Astrocyte of the spinal cord (primary cell): ENCODE measurements around the gene CDC42EP3.

Experiments
- DNase-seq: peaks from one replicate; pipeline ENCODE4 v3.0.0; 2011; ENCODE audit warnings: low read depth, low spot score
- H3K4me3 ChIP-seq: 2 replicates; pipeline ENCODE4 v1.5.1; 2011; ENCODE audit warnings: low read depth, mild to moderate bottlenecking, low read length, moderate library complexity
- in situ Hi-C: cut with HindIII; loops from 2 replicates; pipeline ENCODE4 v1.10.0; 2017; ENCODE audit warnings: low sequenced_read_pairs
- TF ChIP-seq, protein P1 (sequence below): IDR thresholded peaks from 2 replicates; pipeline ENCODE4 v1.5.1; 2012; ENCODE audit warnings: low read depth, mild to moderate bottlenecking, low read length, inconsistent platforms

CDC42EP3 gene

DNA sequence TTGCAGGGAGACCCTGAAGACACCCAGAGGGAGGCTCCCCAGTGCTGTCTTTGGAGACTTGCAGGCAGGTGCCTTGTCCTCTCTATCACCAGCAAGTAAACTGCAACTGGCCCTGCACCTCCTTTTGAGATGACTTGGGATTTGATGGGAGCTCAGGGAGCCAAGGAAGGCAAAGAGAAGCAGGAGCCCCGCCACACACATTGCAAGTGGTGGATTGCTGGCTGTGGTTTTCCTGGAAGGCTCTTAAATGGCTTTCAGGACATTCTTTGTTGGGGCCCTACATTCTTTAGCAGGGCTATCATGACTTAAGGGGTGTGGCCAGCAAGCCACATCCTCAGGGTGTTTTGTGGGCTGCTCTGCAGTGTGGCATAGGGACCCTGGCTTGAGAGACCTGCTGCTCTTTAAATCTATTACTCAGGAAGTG lies 39.9 kb upstream of the CDC42EP3 start:
- in situ Hi-C loops = no loop called here
- TF ChIP-seq, protein P1, sequence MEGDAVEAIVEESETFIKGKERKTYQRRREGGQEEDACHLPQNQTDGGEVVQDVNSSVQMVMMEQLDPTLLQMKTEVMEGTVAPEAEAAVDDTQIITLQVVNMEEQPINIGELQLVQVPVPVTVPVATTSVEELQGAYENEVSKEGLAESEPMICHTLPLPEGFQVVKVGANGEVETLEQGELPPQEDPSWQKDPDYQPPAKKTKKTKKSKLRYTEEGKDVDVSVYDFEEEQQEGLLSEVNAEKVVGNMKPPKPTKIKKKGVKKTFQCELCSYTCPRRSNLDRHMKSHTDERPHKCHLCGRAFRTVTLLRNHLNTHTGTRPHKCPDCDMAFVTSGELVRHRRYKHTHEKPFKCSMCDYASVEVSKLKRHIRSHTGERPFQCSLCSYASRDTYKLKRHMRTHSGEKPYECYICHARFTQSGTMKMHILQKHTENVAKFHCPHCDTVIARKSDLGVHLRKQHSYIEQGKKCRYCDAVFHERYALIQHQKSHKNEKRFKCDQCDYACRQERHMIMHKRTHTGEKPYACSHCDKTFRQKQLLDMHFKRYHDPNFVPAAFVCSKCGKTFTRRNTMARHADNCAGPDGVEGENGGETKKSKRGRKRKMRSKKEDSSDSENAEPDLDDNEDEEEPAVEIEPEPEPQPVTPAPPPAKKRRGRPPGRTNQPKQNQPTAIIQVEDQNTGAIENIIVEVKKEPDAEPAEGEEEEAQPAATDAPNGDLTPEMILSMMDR = no peak
- no peak overlapping the region for H3K4me3 ChIP-seq
- DNase-seq = peak; percentile 95

DNA sequence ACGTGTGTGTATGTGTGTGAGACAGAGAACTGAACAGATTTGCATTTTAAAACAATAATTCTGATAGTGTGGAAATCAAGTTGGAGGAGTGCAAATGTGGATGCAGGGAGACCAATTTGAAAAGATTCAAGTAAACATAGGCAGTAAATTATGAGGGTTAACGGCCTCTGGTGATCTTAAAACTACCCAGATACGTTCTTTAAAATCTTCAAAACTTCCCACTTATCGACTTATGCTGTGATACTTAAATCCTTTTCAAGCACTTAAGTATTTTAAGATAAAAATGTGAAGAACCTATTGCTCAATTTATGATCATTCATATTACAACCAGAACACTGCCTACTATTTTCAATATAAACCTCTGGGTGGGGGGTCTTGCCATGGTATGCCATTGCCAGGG lies 37.7 kb upstream of the CDC42EP3 start:
- TF ChIP-seq, protein P1 = no peak
- in situ Hi-C loops = no loop called here
- H3K4me3 ChIP-seq = no peak overlapping the region
- no peak for DNase-seq

DNA sequence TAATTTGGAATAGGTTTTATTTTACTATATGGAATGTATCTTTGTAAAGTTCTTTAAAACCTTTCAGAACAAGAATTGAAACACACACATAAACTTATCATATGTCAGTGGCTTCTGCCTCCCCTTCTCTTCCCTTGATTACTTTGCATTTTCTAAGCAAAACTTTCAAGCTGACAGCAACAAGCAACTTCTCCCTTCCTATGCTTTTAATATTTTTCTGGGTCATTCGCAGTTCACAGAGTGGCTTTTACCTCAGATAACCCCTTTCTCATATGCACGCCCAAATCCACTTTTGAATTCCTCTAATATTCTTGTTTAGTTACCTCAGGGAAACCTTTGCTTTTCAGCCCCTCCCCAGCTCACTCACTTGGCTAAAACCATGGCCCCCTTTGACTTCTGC lies 36.7 kb upstream of the CDC42EP3 start:
- TF ChIP-seq, protein P1 = no peak
- in situ Hi-C loops = no loop called here
- no peak overlapping the region for H3K4me3 ChIP-seq
- DNase-seq = no peak

DNA sequence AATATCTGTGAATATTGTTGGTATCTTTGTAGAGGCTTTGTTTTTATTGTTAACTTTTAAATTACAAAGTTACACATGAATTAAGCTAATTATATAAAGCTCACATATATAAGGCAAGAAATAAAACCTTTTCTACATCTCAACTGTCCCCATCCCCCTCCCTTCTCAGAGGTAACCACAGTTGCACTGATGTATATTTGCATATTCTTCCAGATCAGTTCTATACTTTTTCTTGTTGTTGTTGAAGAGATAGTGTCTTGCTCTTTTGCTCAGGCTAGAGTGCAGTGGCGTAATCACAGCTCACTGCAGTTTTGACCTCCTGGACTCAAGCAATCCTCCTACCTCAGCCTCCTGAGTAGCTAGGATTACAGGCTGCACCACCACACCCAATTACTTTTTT lies 36.0 kb upstream of the CDC42EP3 start:
- in situ Hi-C loops = no loop called here
- TF ChIP-seq, protein P1 = no peak
- no peak overlapping the region for H3K4me3 ChIP-seq
- DNase-seq = no peak

DNA sequence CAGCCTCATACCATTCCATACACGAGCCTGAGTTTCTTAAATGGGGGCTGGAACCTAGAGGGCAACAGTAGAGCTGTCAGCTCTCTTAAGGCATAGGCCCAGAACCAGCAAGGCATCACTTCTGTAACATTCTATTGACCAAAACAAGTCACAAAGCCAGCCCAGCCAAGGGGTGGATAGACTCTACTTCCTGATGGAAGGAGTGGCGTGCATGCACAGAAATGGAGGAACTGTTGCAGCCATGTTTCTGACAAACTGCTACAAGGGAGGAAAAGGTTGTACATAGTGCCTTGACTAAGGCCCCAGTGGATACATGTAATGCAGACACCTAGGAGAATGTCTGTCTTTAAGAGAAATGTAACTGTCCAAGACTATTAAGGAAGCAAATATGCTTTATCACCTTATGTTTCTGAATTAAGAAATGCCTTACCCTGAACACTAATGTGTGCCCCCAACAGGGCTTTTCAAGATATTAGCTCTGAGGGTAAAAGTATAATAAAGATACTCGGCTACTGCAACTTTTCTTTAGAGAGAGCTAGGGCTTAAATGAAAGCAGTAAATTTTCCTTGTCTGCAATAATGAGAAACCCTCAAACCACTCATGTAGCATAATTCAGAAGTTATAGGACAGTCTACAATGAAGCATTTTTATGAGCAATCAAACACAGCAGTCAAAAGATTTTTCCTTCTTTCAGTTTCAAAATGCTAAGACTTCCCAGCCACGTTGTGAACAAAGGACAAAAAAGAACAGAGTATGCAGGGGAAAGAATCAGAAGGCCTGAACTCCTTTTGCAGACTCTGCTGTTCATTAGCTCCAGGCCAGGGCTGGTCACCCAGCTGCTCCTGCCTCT lies 35.1 kb upstream of the CDC42EP3 start:
- TF ChIP-seq, protein P1 = no peak
- H3K4me3 ChIP-seq = no peak overlapping the region
- in situ Hi-C loops = no loop called here
- DNase-seq = no peak

DNA sequence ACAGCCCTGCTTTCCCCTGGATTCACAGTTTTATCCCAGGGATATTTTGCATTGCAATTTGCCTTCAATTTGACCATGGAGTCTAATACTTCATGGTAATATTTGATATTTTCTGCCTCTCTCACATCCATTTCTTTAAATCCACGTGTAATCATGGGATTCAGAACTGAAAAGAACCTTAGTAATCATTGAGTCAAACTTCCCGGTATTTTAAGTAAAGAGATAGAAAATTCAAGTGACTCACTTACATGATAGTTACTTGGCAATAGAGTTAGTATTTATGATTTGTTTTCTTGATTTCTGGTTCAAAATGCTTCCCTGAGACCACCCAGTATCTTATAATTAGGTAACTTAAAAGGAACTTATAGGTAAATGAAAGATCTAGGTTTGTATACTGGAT lies 33.7 kb upstream of the CDC42EP3 start:
- in situ Hi-C loops = no loop called here
- no peak overlapping the region for H3K4me3 ChIP-seq
- DNase-seq = no peak
- TF ChIP-seq, protein P1 = no peak
